Activated T-cell treated with anti-CD3 and anti-CD28 coated beads, Interleukin-2, amount 50 U/mL, for 1 hour (primary cell): ENCODE results near the gene PDK2.

Source experiments
- DNase-seq: peaks from one replicate; pipeline ENCODE4 v3.0.0-alpha.2; 2020

PDK2 gene

GRCh38 chr17:50153650-50154575, 58.8 kb downstream of the PDK2 start:
- no peak for DNase-seq

- DNase-seq, result no peak
Observed at GRCh38 chr17:50154604-50155003, 59.5 kb downstream of the PDK2 start.

GRCh38 chr17:50155115-50155819, 60.1 kb downstream of the PDK2 start:
- DNase-seq, result no peak

- DNase-seq, result no peak
Observed at GRCh38 chr17:50157891-50158290, 62.7 kb downstream of the PDK2 start.

- DNase-seq, result peak; percentile 97
Observed at GRCh38 chr17:50161023-50161910, 66.1 kb downstream of the PDK2 start.
